Right ventricle myocardium inferior (tissue), 1 donor: ENCODE measurements around the gene ZFAND3. TPM values are rescaled to one million over a fixed set of nuclear protein-coding genes. Genes with fewer than 3 reads are reported as not detected.
A peak's percentile ranks its signal among the peaks of the same experiment; 100 is the strongest.
"Not testable (repeated sequence)": the region's sequence is repeated elsewhere in the genome, so short reads cannot be mapped to it uniquely, and the experiment has no call there.

Source experiments
- ATAC-seq: fragments of 200-7000 bp; cut with Tn5 transposase; one replicate; pipeline ENCODE4 v1.9.1; 2020; ENCODE audit warnings: mild to moderate bottlenecking, moderate library complexity
- DNase-seq: peaks from one replicate; pipeline ENCODE4 v3.0.0; 2021; ENCODE audit errors: missing footprints
- intact Hi-C: fragments of 100-400 bp; cut with DNase I; formaldehyde crosslinking; loops from one replicate; pipeline ENCODE4 v1.11.0; 2022
- total RNA-seq: library from RNA; stranded (reverse); fragmentation: NEBNext Ultra II Directional; extraction: Animal tissue kit (Norgen Biotek cat#: 25700); gene quantifications from one replicate; pipeline ENCODE4 v1.2.1, GENCODE V29; 2021
- donor health status: DM: no; HTN: yes; CAD: no; lungs with severe emphysema.

Gene ZFAND3
- total RNA-seq, 1 donor from 2014 or later = 84.1 TPM

- no peak for DNase-seq
- intact Hi-C loops = no loop called here
- ATAC-seq = peak; percentile 21
Observed at GRCh38 chr6:37877373-37878149, 58.0 kb downstream of the ZFAND3 start.

GRCh38 chr6:37878150-37878710 lies 58.7 kb downstream of the ZFAND3 start:
- DNase-seq (no peak), ATAC-seq (peak; percentile 27)
- intact Hi-C loops = no loop called here

- DNase-seq, intact Hi-C loops, ATAC-seq: not testable (repeated sequence)
Observed at GRCh38 chr6:37880602-37881001, 61.1 kb downstream of the ZFAND3 start.

GRCh38 chr6:37882292-37882691 lies 62.8 kb downstream of the ZFAND3 start:
- intact Hi-C loops = no loop called here
- ATAC-seq (no peak), DNase-seq (no peak)

- DNase-seq (no peak), ATAC-seq (no peak)
- intact Hi-C loops = no loop called here
Observed at GRCh38 chr6:37882724-37883413, 63.3 kb downstream of the ZFAND3 start.

- intact Hi-C loops = no loop called here
- ATAC-seq (no peak), DNase-seq (no peak)
Observed at GRCh38 chr6:37884548-37884947, 65.0 kb downstream of the ZFAND3 start.

GRCh38 chr6:37889051-37889450 lies 69.5 kb downstream of the ZFAND3 start:
- ATAC-seq (no peak), DNase-seq (no peak)
- intact Hi-C loops = no loop called here

GRCh38 chr6:37889486-37889885 lies 70.0 kb downstream of the ZFAND3 start:
- DNase-seq (no peak), ATAC-seq (no peak)
- intact Hi-C loops = no loop called here

GRCh38 chr6:37891072-37891471 lies 71.5 kb downstream of the ZFAND3 start:
- intact Hi-C loops = no loop called here
- DNase-seq (no peak), ATAC-seq (no peak)

GRCh38 chr6:37893257-37893656 lies 73.7 kb downstream of the ZFAND3 start:
- DNase-seq = no peak
- intact Hi-C loops = no loop called here
- no peak for ATAC-seq

GRCh38 chr6:37893734-37894133 lies 74.2 kb downstream of the ZFAND3 start:
- ATAC-seq, intact Hi-C loops, DNase-seq: not testable (repeated sequence)

GRCh38 chr6:37894585-37894984 lies 75.1 kb downstream of the ZFAND3 start:
- ATAC-seq = no peak
- no peak for DNase-seq
- intact Hi-C loops = no loop called here

- no peak for DNase-seq
- intact Hi-C loops = no loop called here
- no peak for ATAC-seq
Observed at GRCh38 chr6:37897321-37897720, 77.8 kb downstream of the ZFAND3 start.

- no peak for ATAC-seq
- DNase-seq = no peak
- intact Hi-C loops = no loop called here
Observed at GRCh38 chr6:37897818-37898515, 78.4 kb downstream of the ZFAND3 start.

- intact Hi-C loops = no loop called here
- ATAC-seq (no peak), DNase-seq (no peak)
Observed at GRCh38 chr6:37903351-37904340, 84.1 kb downstream of the ZFAND3 start.

- DNase-seq = no peak
- intact Hi-C loops = no loop called here
- no peak for ATAC-seq
Observed at GRCh38 chr6:37904590-37904989, 85.1 kb downstream of the ZFAND3 start.

- no peak for ATAC-seq
- DNase-seq = no peak
- intact Hi-C loops = no loop called here
Observed at GRCh38 chr6:37906121-37906520, 86.6 kb downstream of the ZFAND3 start.

GRCh38 chr6:37910998-37911397 lies 91.5 kb downstream of the ZFAND3 start:
- no peak for ATAC-seq
- intact Hi-C loops = no loop called here

More at GRCh38 chr6:37910998-37911397, 91.5 kb downstream of the ZFAND3 start:
- DNase-seq = no peak
